ENCODE results near the gene VDAC2.

GRCh38 chr10:75230600-75231038 is 20.0 kb downstream of the VDAC2 start:
- no peak for TF ChIP-seq POLR2AphosphoS5 (IDR thresholded peaks at IDR 0.05; ENCODE audit: low read depth, low read length)
- TF ChIP-seq POLR2A (IDR thresholded peaks at IDR 0.05; ENCODE audit: low read depth, low read length): no peak
- no peak for TF ChIP-seq TAF1 (IDR thresholded peaks at IDR 0.05; ENCODE audit: borderline replicate concordance, low read depth, low read length)

All from GM12892 (cell line).